GM18909 (cell line): ENCODE measurements around the gene AREL1.

ENCODE experiments used
- ATAC-seq: cut with Tn5 transposase; IDR thresholded peaks from one replicate; pipeline ENCODE4 v1.9.1; 2021; ENCODE audit warnings: mild to moderate bottlenecking; ENCODE audit not compliant: unreplicated experiment, poor library complexity

Gene AREL1

DNA sequence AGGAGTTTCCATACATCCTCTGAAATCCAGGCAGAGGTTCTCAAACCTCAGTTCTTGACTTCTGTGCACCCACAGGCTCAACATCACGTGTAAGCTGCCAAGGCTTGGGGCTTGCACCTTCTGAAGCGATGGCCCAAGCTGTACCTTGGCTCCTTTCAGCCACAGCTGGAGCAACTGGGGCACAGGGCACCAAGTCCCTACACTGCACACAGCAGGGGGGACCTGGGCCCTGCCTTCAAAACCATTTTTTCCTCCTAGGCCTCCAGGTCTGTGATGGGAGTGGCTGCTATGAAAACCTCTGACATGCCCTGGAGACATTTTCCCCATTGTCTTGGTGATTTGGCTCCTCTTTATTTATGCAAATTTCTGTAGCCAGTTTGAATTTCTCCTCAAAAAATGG, 10.6 kb downstream of the AREL1 start:
- ATAC-seq: no peak

DNA sequence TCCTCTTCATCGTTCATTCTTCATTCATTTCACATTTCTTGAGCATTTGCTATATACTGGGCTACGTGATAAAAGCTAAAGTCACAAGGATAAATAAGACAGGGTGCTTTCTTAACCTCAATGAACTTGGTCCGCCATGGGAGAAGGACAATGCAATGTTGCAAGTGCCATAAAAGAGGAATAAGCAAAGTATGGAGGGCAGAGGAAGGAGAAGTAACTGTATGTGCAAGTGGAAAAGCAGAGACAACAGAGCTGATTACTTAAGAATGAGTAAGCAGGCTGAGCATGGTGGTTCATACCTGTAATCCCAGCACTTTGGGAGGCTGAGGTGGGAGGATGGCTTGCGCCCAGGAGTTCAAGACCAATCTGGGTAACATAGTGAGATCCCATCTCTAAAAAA, 14.4 kb downstream of the AREL1 start:
- no peak for ATAC-seq

DNA sequence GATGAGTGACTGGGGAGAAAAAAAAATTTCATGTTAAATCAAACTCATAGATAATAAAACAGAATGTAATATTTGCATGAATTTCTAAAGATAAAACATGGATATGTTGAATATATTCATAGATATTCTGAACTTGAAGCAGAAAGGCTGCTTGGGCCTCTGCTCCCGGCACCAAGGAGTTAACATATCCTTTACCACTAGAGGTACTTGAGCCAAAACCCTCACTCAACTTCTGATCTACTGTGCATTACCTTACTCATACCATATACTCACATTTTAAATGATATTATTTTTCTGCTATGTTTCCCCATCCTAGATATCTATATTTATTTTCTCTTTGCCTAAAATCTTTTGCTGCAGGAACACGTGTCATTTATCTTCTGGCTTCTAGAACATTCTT, 14.9 kb downstream of the AREL1 start:
- no peak for ATAC-seq

- no peak for ATAC-seq
Observed at GRCh38 chr14:74697543-74697942, 15.3 kb downstream of the AREL1 start.

GRCh38 chr14:74697011-74697410, 15.9 kb downstream of the AREL1 start:
- no peak for ATAC-seq

- ATAC-seq: no peak
Observed at GRCh38 chr14:74695406-74695805, 17.5 kb downstream of the AREL1 start.

DNA sequence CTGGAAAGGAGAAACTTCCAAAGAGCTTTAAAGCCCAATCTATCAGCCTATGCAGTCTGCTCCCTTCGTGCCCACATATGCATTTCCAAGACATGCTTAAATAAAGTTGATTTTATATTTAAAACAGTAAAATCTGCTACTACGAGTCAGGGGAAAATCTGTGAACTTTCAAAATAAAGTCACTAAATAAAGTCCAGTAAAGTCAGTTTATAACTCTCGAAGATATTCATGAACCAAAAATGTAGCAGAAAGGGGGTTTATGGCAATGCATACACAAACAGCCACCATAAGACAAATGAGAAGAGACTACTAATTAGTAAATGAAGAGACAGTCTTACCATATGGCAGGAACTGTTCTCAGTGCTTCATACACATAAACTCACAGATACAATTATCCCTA, 19.7 kb downstream of the AREL1 start:
- no peak for ATAC-seq

DNA sequence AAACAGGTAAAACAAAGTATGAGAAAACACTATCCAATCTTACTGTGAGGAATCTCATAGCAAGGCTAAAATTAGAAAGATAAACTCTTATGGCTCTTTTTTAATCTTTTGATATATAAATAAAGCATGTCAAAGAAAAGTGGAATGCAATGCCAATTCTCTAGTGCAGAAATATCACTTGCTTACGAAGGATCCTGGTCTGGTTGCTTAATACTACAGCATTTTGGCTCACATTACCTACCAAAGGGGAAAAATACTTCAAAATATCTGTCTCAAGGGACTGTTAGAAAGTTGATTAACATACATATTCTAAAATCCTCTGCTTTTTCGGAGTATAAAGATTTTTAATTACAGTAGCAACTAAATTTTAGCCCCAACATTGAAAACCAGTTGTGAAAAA, 21.4 kb downstream of the AREL1 start:
- no peak for ATAC-seq

DNA sequence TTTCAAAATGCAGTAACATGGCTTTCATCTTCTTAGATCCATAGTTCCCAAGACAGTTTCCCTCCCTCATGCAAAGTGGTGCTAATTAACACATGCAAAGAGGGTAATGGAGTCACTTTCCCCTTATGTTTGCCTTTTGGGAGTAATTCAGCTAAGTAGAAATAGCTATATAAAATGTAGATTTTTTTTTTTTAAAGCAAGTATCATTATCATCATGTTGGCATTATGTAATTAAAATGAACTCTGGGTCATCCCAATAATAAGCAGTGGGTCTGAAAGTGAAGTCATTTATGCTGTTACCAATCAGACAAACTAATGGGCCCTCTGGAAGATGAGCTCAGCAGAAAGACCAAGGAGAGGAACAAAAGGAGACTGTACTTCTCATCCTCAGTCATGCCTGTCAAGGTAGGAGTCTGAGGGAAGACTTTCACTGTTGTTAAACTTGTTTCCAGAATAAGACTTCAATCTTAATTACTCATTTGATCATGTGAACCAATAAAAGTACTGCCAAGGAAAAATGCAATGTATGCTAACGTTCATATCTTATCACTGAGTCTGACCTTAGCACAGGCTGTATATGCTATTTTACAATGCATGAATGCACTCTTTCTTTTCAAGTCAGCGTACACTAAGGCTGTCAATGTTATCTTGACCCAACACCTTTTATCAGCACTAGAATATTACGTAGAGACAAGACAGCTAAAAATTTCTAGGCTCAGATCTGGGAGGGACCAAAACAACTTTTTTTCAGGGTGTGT, 26.8 kb downstream of the AREL1 start:
- no peak for ATAC-seq

DNA sequence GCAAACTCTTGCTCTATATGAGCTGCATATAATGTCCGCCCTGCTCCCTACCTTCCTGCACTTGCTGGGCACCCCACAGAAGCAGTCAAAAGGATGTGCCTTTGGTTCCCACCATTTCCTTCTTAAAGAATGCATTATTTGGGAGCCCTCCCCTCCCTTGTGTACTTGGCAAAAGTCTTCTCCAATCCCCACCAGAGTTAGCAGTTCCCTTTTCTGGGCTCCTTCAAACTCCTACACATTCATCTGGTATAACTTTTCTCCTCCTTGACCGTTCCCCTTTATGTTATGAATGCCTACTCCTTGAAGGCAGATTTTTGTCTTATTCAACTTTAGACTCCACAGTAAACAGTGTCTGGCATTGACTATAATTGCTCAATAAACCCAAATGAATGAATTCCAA, 27.8 kb downstream of the AREL1 start:
- no peak for ATAC-seq

DNA sequence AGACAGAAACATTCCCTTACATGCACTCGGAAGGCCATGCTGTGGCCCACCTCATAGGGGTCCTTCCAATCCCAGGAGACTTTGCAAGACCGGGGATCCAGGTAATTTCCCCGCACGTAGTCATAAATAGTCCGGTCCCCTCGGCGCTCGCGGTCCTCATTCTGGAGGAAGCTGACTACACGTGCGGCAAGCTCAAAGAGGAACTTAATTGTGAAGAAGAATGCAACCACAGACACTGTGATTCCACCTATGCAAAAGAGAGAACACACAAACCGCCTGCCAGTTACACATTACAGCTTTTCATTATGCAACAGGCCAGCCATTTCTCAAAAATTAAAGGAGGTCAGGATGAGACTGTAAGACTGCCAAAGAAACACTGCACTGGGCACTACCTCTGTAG, 28.4 kb downstream of the AREL1 start:
- ATAC-seq: no peak

DNA sequence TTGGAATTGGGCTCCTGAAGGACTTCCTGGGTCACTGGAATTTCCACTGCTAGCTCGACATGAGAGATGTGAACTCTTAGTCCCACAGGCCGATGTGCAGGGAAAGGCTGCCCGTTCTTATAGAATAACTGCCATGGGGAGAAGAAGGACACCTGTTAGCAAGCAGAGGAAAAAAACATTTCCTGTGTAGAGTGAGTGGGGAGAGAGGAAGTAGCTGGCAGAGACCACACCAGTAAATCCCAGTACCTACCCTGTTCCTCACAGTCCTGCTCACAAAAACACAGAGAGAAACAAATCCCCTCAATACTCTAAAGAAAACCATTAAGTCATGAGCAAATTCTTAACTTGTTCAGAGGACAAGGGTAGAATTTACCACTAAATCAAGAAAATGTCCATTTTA, 29.5 kb downstream of the AREL1 start:
- no peak for ATAC-seq

DNA sequence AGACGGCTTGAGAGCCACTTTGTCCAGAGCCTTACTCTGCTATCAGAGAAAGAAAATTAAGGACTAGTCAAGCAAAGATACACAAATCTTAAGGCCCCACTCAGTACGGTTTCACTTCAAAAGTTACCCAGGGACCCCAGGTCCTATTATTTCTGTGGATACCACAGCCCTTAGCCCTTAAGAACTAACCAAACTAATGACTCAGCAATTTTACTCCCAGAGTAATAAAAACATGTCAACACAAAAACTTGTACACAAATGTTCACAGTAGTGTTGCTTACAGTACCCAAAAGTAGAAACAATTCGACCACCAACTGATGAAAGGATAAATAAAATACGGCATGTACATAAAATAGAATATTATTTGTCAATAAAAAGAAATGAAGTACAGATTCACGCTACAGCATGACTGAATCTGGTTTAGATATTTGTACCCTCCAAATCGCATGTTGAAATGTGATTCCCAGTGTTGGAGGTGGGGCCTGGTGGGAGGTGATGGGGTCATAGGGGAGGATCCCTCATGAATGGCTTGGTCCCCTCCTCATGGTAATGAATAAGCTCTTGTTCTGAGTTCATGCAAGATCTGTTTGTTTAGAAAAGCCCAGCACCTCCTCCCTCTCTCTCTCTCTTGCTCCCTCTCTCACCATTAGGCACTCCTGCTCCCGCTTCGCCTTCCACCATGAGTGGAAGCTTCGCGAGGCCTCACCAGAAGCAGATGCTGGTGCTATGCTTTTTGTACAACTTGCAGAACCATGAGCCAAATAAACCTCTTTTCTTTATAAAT, 30.5 kb downstream of the AREL1 start:
- ATAC-seq: no peak

- ATAC-seq: no peak
Observed at GRCh38 chr14:74675219-74675618, 37.7 kb downstream of the AREL1 start.

GRCh38 chr14:74673768-74674167, 39.1 kb downstream of the AREL1 start:
- ATAC-seq: no peak

GRCh38 chr14:74671789-74672188, 41.1 kb downstream of the AREL1 start:
- no peak for ATAC-seq

- ATAC-seq: no peak
Observed at GRCh38 chr14:74670726-74671411, 42.0 kb downstream of the AREL1 start.

DNA sequence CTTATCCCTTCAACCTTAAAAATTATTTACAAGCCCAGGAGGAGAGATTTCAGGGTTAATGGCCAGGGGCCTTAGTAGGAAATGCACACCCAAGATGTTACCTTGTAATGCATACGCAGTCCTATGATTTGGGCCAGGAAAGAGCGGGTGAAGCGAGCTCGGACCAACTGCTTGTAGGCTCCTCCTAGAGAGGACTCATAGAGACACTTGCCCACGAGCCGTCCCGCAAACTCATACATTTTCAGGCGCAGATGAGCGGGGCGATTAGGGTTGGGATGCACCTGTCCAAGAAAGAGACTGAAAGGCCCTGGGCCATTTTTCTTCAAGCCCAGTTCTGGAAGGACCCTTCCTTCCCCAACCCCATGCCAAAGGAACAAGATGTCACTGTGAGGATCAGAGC, 43.0 kb downstream of the AREL1 start:
- ATAC-seq: no peak

DNA sequence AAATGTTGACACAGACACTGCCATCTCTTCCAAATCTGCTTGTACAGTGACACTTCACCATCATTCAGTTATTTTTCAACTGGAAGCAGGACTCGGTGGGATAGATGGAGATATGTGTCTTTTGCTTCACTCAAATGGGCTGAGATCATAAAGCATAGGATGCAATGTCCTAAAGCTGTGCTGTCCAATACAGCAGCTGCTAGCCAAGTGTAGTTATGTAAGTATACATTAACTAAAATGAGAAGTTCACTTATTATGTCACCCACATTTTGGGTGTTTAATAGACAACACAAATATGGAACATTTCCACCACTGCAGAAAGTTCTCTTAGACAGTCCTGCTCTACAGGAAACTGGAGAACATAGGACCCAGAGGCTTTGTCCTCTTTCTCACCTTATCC, 43.6 kb downstream of the AREL1 start:
- ATAC-seq: no peak

GRCh38 chr14:74667758-74668157, 45.1 kb downstream of the AREL1 start:
- ATAC-seq: no peak

GRCh38 chr14:74664717-74665116, 48.2 kb downstream of the AREL1 start:
- ATAC-seq: no peak
